Parathyroid adenoma (tissue), 2 donors: ENCODE measurements around the gene ZNF132.
"Not testable (repeated sequence)": the region's sequence is repeated elsewhere in the genome, so short reads cannot be mapped to it uniquely, and the experiment has no call there.

Experiments used
- H2AFZ ChIP-seq: fragments of 300-600 bp; sonication (generic); one replicate; pipeline ENCODE4 v1.7.0; 2017; ENCODE audit warnings: antibody characterized with exemption, mild to moderate bottlenecking
- H3K27ac ChIP-seq: fragments of 300-600 bp; sonication (generic); one replicate; pipeline ENCODE4 v1.7.0; 2017
- H3K27me3 ChIP-seq: fragments of 300-600 bp; sonication (generic); one replicate; pipeline ENCODE4 v1.7.0; 2017; ENCODE audit warnings: low read length; ENCODE audit not compliant: control insufficient read depth, insufficient read depth
- H3K36me3 ChIP-seq: fragments of 300-600 bp; sonication (generic); one replicate; pipeline ENCODE4 v1.7.0; 2017; ENCODE audit warnings: low read length; ENCODE audit not compliant: control insufficient read depth, insufficient read depth
- H3K4me1 ChIP-seq: fragments of 300-600 bp; sonication (generic); one replicate; pipeline ENCODE4 v1.7.0; 2017; ENCODE audit warnings: control low read depth
- H3K4me2 ChIP-seq: fragments of 300-600 bp; sonication (generic); one replicate; pipeline ENCODE4 v1.7.0; 2017; ENCODE audit warnings: low read length
- H3K4me3 ChIP-seq: fragments of 300-600 bp; sonication (generic); one replicate; pipeline ENCODE4 v1.7.0; 2017; ENCODE audit warnings: low read depth, low read length
- H3K79me2 ChIP-seq: fragments of 300-600 bp; sonication (generic); one replicate; pipeline ENCODE4 v1.7.0; 2017; ENCODE audit warnings: control low read depth
- H3K9ac ChIP-seq: fragments of 300-600 bp; sonication (generic); one replicate; pipeline ENCODE4 v1.7.0; 2017; ENCODE audit warnings: mild to moderate bottlenecking
- H3K9me3 ChIP-seq: fragments of 300-600 bp; sonication (generic); one replicate; pipeline ENCODE4 v1.7.0; 2017; ENCODE audit warnings: low read length; ENCODE audit not compliant: control insufficient read depth
- TF ChIP-seq, protein P1 (sequence below): fragments of 300-600 bp; sonication (generic); IDR thresholded peaks from one replicate; pipeline ENCODE4 v1.7.0; 2017; ENCODE audit warnings: antibody characterized with exemption, mild to moderate bottlenecking
- donor health status: primary hyperparathyroidism.

Gene ZNF132

DNA sequence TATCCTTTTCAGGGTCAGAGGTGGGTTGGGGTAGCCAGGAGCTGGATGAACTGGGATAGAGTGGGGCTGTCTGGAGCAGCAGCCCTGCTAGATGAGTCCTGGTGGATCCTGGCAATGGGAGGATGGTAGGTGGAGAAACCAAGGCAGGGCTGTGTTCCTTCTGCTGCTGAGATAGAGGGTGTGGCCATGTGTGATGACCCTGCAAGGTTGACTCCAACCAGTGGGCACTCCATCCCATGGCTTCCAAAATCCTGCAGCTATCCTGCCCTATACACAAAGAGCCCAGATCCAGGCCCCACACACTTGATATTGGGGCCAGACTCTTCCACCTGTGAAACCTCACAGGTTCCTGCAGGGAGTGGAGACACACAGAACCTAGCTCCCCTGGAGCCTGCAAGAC, 33.8 kb upstream of the ZNF132 start:
- Histone ChIP-seq H3K4me1 (peaks cover 16% of the 10 kb centered on the region), H3K27me3 (no peaks in the 10 kb centered on the region), H3K36me3 (no peaks in the 10 kb centered on the region), H3K4me2 (no peak overlapping the region), H3K4me3 (no peak overlapping the region), H2AFZ (no peak overlapping the region), H3K27ac (no peak overlapping the region), H3K9ac (no peak overlapping the region), H3K9me3 (no peaks in the 10 kb centered on the region), H3K79me2 (peaks cover 3% of the 10 kb centered on the region)
- TF ChIP-seq, protein P1, sequence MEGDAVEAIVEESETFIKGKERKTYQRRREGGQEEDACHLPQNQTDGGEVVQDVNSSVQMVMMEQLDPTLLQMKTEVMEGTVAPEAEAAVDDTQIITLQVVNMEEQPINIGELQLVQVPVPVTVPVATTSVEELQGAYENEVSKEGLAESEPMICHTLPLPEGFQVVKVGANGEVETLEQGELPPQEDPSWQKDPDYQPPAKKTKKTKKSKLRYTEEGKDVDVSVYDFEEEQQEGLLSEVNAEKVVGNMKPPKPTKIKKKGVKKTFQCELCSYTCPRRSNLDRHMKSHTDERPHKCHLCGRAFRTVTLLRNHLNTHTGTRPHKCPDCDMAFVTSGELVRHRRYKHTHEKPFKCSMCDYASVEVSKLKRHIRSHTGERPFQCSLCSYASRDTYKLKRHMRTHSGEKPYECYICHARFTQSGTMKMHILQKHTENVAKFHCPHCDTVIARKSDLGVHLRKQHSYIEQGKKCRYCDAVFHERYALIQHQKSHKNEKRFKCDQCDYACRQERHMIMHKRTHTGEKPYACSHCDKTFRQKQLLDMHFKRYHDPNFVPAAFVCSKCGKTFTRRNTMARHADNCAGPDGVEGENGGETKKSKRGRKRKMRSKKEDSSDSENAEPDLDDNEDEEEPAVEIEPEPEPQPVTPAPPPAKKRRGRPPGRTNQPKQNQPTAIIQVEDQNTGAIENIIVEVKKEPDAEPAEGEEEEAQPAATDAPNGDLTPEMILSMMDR, result no peak

DNA sequence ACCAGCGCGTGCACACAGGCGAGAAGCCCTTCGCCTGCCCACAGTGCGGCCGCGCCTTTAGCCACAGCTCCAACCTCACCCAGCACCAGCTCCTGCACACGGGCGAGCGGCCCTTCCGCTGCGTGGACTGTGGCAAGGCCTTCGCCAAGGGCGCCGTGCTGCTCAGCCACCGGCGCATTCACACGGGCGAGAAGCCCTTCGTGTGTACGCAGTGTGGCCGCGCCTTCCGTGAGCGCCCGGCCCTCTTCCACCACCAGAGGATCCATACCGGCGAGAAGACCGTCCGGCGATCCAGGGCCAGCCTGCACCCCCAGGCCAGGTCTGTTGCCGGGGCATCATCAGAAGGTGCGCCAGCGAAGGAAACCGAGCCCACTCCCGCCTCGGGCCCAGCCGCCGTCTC, 31.8 kb upstream of the ZNF132 start:
- Histone ChIP-seq H3K9me3 (no peaks in the 10 kb centered on the region), H3K9ac (no peak overlapping the region), H3K4me3 (no peak overlapping the region), H3K79me2 (peaks cover 13% of the 10 kb centered on the region), H3K4me1 (peaks cover 13% of the 10 kb centered on the region), H3K27me3 (no peaks in the 10 kb centered on the region), H3K27ac (no peak overlapping the region), H3K36me3 (no peaks in the 10 kb centered on the region), H2AFZ (no peak overlapping the region), H3K4me2 (no peak overlapping the region)
- TF ChIP-seq, protein P1, result no peak

DNA sequence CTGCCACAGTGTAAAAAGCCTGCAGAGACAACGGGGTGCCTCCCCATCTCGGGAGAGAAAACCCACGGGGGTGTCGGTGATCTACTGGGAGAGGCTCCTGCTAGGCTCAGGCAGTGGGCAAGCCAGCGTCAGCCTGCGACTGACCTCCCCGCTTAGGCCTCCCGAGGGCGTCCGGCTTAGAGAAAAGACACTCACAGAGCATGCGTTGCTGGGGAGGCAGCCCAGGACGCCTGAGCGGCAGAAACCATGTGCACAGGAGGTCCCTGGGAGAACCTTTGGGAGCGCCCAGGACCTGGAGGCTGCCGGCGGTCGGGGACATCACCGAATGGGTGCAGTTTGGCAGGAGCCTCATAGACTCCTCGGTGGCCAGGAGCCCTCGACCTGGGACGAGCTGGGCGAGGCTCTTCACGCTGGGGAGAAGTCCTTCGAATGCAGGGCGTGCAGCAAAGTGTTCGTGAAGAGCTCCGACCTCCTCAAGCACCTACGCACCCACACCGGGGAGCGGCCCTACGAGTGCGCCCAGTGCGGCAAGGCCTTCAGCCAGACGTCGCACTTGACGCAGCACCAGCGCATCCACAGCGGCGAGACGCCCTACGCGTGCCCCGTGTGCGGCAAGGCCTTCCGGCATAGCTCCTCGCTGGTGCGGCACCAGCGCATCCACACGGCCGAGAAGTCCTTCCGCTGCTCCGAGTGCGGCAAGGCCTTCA, 31.0 kb upstream of the ZNF132 start:
- not testable (repeated sequence) for H3K27ac ChIP-seq, H3K27me3 ChIP-seq, H3K4me2 ChIP-seq, H3K9ac ChIP-seq, H3K4me3 ChIP-seq, H2AFZ ChIP-seq, H3K36me3 ChIP-seq, H3K9me3 ChIP-seq, H3K4me1 ChIP-seq
- peaks cover 13% of the 10 kb centered on the region for H3K79me2 ChIP-seq

DNA sequence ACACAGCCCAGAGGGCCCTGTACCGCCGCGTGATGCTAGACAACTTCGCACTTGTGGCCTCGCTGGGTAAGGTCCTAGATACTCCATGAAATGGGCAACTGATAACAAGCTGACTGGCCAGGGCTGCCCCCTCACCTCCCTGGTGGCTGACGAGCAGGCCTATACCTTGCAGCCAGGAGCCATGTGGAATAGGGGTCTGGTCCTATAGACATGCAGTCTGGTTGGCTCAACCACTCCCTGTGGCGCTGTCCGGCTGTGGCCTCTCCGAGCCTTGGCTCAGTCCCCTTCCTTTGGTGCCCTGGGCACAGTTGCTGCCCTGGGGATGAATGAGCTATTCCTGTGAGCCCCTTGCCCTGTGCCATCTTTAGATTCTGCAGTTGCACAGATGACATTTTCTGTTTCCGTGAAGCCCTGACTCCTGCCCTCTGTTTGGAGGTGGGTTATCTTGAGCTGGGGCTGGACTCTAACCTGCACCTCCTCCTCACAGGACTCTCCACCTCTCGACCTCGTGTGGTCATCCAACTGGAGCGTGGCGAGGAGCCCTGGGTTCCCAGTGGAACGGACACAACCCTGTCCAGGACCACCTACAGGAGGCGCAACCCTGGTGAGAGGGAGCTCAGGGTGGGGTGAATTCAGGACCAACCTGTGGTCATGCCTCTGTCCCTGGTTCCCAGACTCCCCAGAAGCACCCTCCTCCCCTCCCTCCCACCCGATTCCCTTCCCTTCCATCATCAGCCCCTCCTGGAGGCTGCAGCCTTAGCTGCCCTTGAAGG, 29.5 kb upstream of the ZNF132 start:
- H3K4me1 ChIP-seq, result peaks cover under 1% of the 10 kb centered on the region
- H3K4me2 ChIP-seq, result no peak overlapping the region
- H2AFZ ChIP-seq, result no peak overlapping the region
- H3K79me2 ChIP-seq, result peaks cover 13% of the 10 kb centered on the region
- no peak overlapping the region for H3K9ac ChIP-seq
- no peaks in the 10 kb centered on the region for H3K36me3 ChIP-seq
- no peak overlapping the region for H3K4me3 ChIP-seq
- H3K27me3 ChIP-seq, result no peaks in the 10 kb centered on the region
- no peak overlapping the region for H3K27ac ChIP-seq
- H3K9me3 ChIP-seq, result no peaks in the 10 kb centered on the region
- TF ChIP-seq, protein P1, result no peak

DNA sequence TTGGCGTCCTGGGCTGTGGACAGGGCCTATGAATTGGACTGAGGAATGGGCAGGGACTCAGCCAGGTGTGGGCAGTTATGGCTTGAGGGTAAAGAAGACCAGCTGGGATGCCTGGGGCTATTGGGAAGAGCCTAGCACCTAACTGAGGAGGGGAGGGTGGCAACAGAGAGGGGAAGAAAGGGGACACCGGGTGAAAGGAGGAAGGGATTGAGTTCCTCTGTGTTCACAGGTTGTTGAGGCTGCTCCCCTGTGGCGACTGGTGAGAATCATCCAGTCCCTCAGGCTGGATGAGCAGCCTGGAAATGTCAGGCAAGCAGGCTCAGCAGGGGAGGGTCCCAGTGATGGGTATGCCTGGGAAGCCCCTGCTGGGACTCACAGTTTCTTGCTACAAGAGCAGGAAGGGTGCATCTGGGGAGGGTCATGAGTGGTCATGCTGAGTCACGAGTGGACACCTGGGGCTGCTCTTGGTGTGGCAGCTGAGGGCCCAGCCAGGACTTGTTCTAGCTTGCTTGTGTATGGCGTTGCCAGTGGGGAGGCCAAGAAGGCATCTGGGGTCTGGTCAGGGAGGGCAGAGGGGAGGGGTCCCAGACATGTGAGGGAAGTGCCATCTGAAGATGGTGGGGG, 28.4 kb upstream of the ZNF132 start:
- TF ChIP-seq, protein P1, result no peak
- no peaks in the 10 kb centered on the region for H3K9me3 ChIP-seq

More for the DNA sequence above, 28.4 kb upstream of the ZNF132 start:
- no peak overlapping the region for H3K4me3 ChIP-seq
- no peaks in the 10 kb centered on the region for H3K36me3 ChIP-seq
- peak overlapping the region; percentile 14 for H3K4me2 ChIP-seq
- H3K4me1 ChIP-seq, result no peaks in the 10 kb centered on the region
- H3K79me2 ChIP-seq, result peaks cover 13% of the 10 kb centered on the region
- no peak overlapping the region for H2AFZ ChIP-seq
- no peak overlapping the region for H3K9ac ChIP-seq
- no peak overlapping the region for H3K27ac ChIP-seq
- H3K27me3 ChIP-seq, result no peaks in the 10 kb centered on the region
